Fibroblast of lung (primary cell): ENCODE results near the gene WDFY2. TPM values are rescaled to one million over a fixed set of nuclear protein-coding genes. Genes with fewer than 3 reads are reported as not detected.

ENCODE experiments used
- DNase-seq, 2 donors: peaks; one replicate each; pipeline versions ENCODE4 v3.0.0 to v3.0.0-alpha.2; 2010; ENCODE audit warnings: low read depth in 2 of 2
- H2AFZ ChIP-seq: 2 replicates; pipeline ENCODE4 v1.5.1; 2012; ENCODE audit warnings: low read length, control low read depth, inconsistent platforms
- H3K27ac ChIP-seq: 2 replicates; pipeline ENCODE4 v1.5.1; 2011; ENCODE audit warnings: low read length, control low read depth; ENCODE audit not compliant: insufficient read depth
- H3K27me3 ChIP-seq: 2 replicates; pipeline ENCODE4 v1.5.1; 2011; ENCODE audit warnings: mild to moderate bottlenecking, low read length; ENCODE audit not compliant: control insufficient read depth, insufficient read depth
- H3K36me3 ChIP-seq: 2 replicates; pipeline ENCODE4 v1.5.1; 2011; ENCODE audit warnings: low read length; ENCODE audit not compliant: control insufficient read depth, insufficient read depth
- H3K4me1 ChIP-seq: 2 replicates; pipeline ENCODE4 v1.5.1; 2011; ENCODE audit warnings: low read length; ENCODE audit not compliant: control insufficient read depth, insufficient read depth; ENCODE audit errors: extremely low read depth
- H3K4me2 ChIP-seq: 2 replicates; pipeline ENCODE4 v1.5.1; 2011; ENCODE audit warnings: low read length, control low read depth; ENCODE audit not compliant: insufficient read depth; ENCODE audit errors: extremely low read depth
- H3K4me3 ChIP-seq, 4 experiments: fragments of 200-600 bp in 1 of 4; sonication (generic) in 1 of 4; replicated peaks in 1 of 4; 2 replicates each; pipeline ENCODE4 v1.5.1; 2011 to 2016; ENCODE audit warnings: low read length in 4 of 4, low read depth in 3 of 4, mild to moderate bottlenecking in 3 of 4, control low read depth in 2 of 4, inconsistent platforms in 1 of 4, mixed read lengths in 1 of 4; ENCODE audit not compliant: insufficient read depth in 1 of 4; ENCODE audit errors: control extremely low read depth in 1 of 4
- H3K79me2 ChIP-seq: 2 replicates; pipeline ENCODE4 v1.5.1; 2012; ENCODE audit warnings: mild to moderate bottlenecking, low read length, inconsistent platforms; ENCODE audit not compliant: control insufficient read depth, insufficient read depth
- H3K9ac ChIP-seq: 2 replicates; pipeline ENCODE4 v1.5.1; 2011; ENCODE audit warnings: mild to moderate bottlenecking, low read length, control low read depth; ENCODE audit not compliant: insufficient read depth
- H3K9me3 ChIP-seq: 2 replicates; pipeline ENCODE4 v1.5.1; 2012; ENCODE audit warnings: low read depth, low read length; ENCODE audit not compliant: control insufficient read depth, insufficient read depth
- H4K20me1 ChIP-seq: 2 replicates; pipeline ENCODE4 v1.5.1; 2011; ENCODE audit warnings: low read length; ENCODE audit not compliant: control insufficient read depth, insufficient read depth; ENCODE audit errors: extremely low read depth
- EZH2 ChIP-seq: IDR thresholded peaks from 2 replicates; pipeline ENCODE4 v1.5.1; 2012; ENCODE audit warnings: low read length, control low read depth, mild to moderate bottlenecking; ENCODE audit errors: missing control alignments
- polyA plus RNA-seq, 2 donors: library from polyadenylated mRNA; depleted of rRNA in 1 of 2; stranded (reverse) in 1 of 2; unstranded in 1 of 2; fragments of >200 nt; gene quantifications; 2 replicates each; pipeline ENCODE4 v1.2.1, GENCODE V29; 2011 to 2012; ENCODE audit warnings: missing spikeins in 1 of 2
- total RNA-seq: library from RNA; depleted of rRNA; stranded (reverse); fragments of >200 nt; gene quantifications from 2 replicates; pipeline ENCODE4 v1.2.1, GENCODE V29; 2014
- TF ChIP-seq, protein P1 (sequence below), 2 donors: IDR thresholded peaks in 1 of 2; conservative IDR thresholded peaks in 1 of 2; 1 replicate in 1 of 2; 2 replicates in 1 of 2; pipeline ENCODE4 v1.5.1; 2011 to 2012; ENCODE audit warnings: low read length in 2 of 2, control low read depth in 1 of 2, inconsistent platforms in 1 of 2, low read depth in 1 of 2, mild to moderate bottlenecking in 1 of 2

WDFY2 gene
- total and polyA plus RNA-seq, 2 donors (not counting 1 experiment from before 2014, with no cell fraction given) = 4.9 to 9.2 TPM

DNA sequence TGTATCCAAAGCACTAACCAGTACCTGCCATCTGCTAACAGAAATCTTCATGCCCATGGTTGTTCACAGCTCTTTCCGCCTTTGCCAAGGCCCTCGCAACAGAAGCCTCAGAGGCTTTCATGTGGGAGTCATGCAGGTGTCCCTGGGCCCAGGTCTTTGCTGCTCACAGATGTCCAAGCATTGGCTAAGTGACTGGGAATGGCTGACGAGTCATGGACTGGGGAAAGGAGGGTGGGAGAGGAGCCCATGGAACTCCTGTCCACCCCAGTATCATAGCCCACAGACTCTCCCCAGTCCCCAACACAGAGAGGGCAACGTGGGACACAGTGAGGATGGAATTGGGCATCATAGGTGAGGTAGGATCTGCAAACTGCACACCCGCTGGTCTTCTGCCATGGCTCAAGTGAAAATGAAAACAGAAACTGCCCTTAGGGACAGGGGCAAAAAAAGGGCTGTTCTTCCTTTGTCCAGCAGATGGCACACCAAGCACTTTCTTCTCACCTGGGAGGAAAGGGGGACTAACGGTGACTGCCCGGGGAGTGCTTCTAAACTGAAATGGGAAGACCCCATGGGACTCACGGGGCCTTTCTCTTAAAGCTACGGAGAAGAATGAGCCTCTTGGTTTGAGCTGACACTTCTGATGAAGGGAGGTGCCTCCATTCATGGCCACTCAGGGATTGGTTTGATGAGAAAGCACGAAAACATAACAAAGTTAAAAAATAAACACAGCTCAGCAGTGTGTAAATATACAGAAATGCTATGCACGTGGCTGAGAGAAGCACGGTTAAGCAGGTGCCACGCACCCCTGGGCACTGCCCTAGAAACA, 230.8 kb downstream of the WDFY2 start:
- no peaks in the 10 kb centered on the region for H3K79me2 ChIP-seq
- no peaks in the 10 kb centered on the region for H3K36me3 ChIP-seq
- no peaks in the 10 kb centered on the region for H4K20me1 ChIP-seq
- DNase-seq = peak; percentile 28 to 60
- H3K4me2 ChIP-seq = peak overlapping the region; percentile 92
- no peak overlapping the region for H3K9ac ChIP-seq
- H3K9me3 ChIP-seq = no peaks in the 10 kb centered on the region
- TF ChIP-seq, protein P1, sequence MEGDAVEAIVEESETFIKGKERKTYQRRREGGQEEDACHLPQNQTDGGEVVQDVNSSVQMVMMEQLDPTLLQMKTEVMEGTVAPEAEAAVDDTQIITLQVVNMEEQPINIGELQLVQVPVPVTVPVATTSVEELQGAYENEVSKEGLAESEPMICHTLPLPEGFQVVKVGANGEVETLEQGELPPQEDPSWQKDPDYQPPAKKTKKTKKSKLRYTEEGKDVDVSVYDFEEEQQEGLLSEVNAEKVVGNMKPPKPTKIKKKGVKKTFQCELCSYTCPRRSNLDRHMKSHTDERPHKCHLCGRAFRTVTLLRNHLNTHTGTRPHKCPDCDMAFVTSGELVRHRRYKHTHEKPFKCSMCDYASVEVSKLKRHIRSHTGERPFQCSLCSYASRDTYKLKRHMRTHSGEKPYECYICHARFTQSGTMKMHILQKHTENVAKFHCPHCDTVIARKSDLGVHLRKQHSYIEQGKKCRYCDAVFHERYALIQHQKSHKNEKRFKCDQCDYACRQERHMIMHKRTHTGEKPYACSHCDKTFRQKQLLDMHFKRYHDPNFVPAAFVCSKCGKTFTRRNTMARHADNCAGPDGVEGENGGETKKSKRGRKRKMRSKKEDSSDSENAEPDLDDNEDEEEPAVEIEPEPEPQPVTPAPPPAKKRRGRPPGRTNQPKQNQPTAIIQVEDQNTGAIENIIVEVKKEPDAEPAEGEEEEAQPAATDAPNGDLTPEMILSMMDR (conservative IDR thresholded peaks at IDR 0.05 in 1 of 2, IDR thresholded peaks at IDR 0.05 in 1 of 2; ENCODE audit: low read depth in 1 of 2, low read length in 2 of 2) = peak; percentile 86 to 92
- no peak for TF ChIP-seq EZH2
- H2AFZ ChIP-seq = peak overlapping the region; percentile 95
- H3K27ac ChIP-seq = no peak overlapping the region
- peak overlapping the region in 3 of 4 experiments; percentile 29 to 47 (median 30) for H3K4me3 ChIP-seq
- H3K27me3 ChIP-seq = peaks cover 28% of the 10 kb centered on the region
- no peaks in the 10 kb centered on the region for H3K4me1 ChIP-seq

- H3K4me2 ChIP-seq = no peak overlapping the region
- no peaks in the 10 kb centered on the region for H3K4me1 ChIP-seq
- H3K9me3 ChIP-seq = no peaks in the 10 kb centered on the region
- no peak for DNase-seq
- TF ChIP-seq, protein P1 (conservative IDR thresholded peaks at IDR 0.05 in 1 of 2, IDR thresholded peaks at IDR 0.05 in 1 of 2; ENCODE audit: low read depth in 1 of 2, low read length in 2 of 2) = no peak
- no peak for TF ChIP-seq EZH2
- H4K20me1 ChIP-seq = no peaks in the 10 kb centered on the region
- peaks cover 32% of the 10 kb centered on the region for H3K27me3 ChIP-seq
- no peak overlapping the region for H2AFZ ChIP-seq
- H3K79me2 ChIP-seq = no peaks in the 10 kb centered on the region
- no peak overlapping the region for H3K27ac ChIP-seq
- H3K36me3 ChIP-seq = no peaks in the 10 kb centered on the region
- no peak overlapping the region for H3K4me3 ChIP-seq
- no peak overlapping the region for H3K9ac ChIP-seq
These were observed 231.6 kb downstream of the WDFY2 start for GRCh38 chr13:51815848-51816247.

DNA sequence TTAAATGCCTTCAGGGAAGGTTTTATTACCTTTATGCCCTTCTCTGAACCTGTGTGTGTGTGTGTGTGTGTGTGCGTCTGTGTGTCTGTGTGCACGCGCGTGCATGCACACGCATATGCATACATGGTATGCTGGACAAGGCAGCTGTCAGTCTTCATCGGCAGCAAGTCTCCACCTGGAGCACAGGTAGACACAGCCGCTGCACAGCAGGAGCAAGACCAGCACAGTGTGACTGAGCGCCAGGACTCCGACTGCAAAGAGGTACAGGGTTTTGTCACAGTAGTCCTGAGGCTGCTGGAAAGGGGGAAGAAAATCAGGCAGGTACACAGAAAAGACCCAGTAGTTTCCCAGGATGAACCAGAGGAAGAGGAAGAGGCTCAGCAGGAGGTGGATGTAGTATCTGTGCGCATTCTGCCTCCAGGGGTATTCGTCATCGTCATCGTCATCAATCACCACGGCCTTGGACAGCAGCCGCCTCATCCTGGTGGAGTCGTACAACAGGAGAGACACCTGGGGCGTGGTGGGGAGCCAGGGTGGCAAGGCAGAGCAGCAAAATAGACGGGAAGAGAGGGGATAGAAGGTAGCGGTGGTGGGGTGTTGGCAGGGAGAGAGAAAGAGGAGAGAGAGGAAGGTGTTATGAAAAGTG, 232.5 kb downstream of the WDFY2 start:
- peaks cover 37% of the 10 kb centered on the region for H3K27me3 ChIP-seq
- H3K9ac ChIP-seq = no peak overlapping the region
- H3K4me3 ChIP-seq = no peak overlapping the region
- no peaks in the 10 kb centered on the region for H3K9me3 ChIP-seq
- no peak for DNase-seq
- H2AFZ ChIP-seq = no peak overlapping the region
- no peaks in the 10 kb centered on the region for H3K79me2 ChIP-seq
- no peak for TF ChIP-seq EZH2
- TF ChIP-seq, protein P1 (conservative IDR thresholded peaks at IDR 0.05 in 1 of 2, IDR thresholded peaks at IDR 0.05 in 1 of 2; ENCODE audit: low read depth in 1 of 2, low read length in 2 of 2) = no peak
- H4K20me1 ChIP-seq = no peaks in the 10 kb centered on the region
- no peak overlapping the region for H3K27ac ChIP-seq
- no peak overlapping the region for H3K4me2 ChIP-seq
- H3K4me1 ChIP-seq = no peaks in the 10 kb centered on the region
- no peaks in the 10 kb centered on the region for H3K36me3 ChIP-seq
